Measurements from ENCODE around the gene GATD1. TPM values are rescaled to one million over a fixed set of nuclear protein-coding genes. Genes with fewer than 3 reads are reported as not detected.

Gene GATD1
- polyA plus RNA-seq, 4 donors, result 55.3 to 115 (median 84.8) TPM

- no peak for DNase-seq (ENCODE audit: low read depth in 4 of 4, low spot score in 2 of 4)
These were observed 36.3 kb upstream of the GATD1 start for GRCh38 chr11:813456-814096.

GRCh38 chr11:813072-813455 is 35.8 kb upstream of the GATD1 start:
- DNase-seq (ENCODE audit: low read depth in 4 of 4, low spot score in 2 of 4), result no peak

- no peak for DNase-seq (ENCODE audit: low read depth in 4 of 4, low spot score in 2 of 4)
These were observed 35.1 kb upstream of the GATD1 start for GRCh38 chr11:812390-812789.

- no peak for DNase-seq (ENCODE audit: low read depth in 4 of 4, low spot score in 2 of 4)
These were observed 34.4 kb upstream of the GATD1 start for GRCh38 chr11:811446-812245.

GRCh38 chr11:810040-810567 is 32.8 kb upstream of the GATD1 start:
- DNase-seq (ENCODE audit: low read depth in 4 of 4, low spot score in 2 of 4), result no peak

GRCh38 chr11:809287-810039 is 32.2 kb upstream of the GATD1 start, which contains the start of gene RPLP2:
TSS of gene RPLP2 (plus strand) at chr11:809967. CDS start at chr11:810235, 268 bp downstream.
- DNase-seq (ENCODE audit: low read depth in 4 of 4, low spot score in 2 of 4), result peak; percentile 97 to 99 (median 98)

- DNase-seq (ENCODE audit: low read depth in 4 of 4, low spot score in 2 of 4), result no peak
These were observed 31.4 kb upstream of the GATD1 start for GRCh38 chr11:808427-809286.

- no peak for DNase-seq (ENCODE audit: low read depth in 4 of 4, low spot score in 2 of 4)
These were observed 27.3 kb upstream of the GATD1 start for GRCh38 chr11:804599-804964.

- DNase-seq (ENCODE audit: low read depth in 4 of 4, low spot score in 2 of 4), result no peak
These were observed 26.7 kb upstream of the GATD1 start for GRCh38 chr11:803770-804598.

- no peak for DNase-seq (ENCODE audit: low read depth in 4 of 4, low spot score in 2 of 4)
These were observed 26.1 kb upstream of the GATD1 start for GRCh38 chr11:803467-803742.

- no peak for DNase-seq (ENCODE audit: low read depth in 4 of 4, low spot score in 2 of 4)
These were observed 25.6 kb upstream of the GATD1 start for GRCh38 chr11:802693-803466.

- DNase-seq (ENCODE audit: low read depth in 4 of 4, low spot score in 2 of 4), result no peak
These were observed 24.8 kb upstream of the GATD1 start for GRCh38 chr11:802018-802617.

GRCh38 chr11:801097-801780 is 24.0 kb upstream of the GATD1 start:
- DNase-seq (ENCODE audit: low read depth in 4 of 4, low spot score in 2 of 4), result no peak

- DNase-seq (ENCODE audit: low read depth in 4 of 4, low spot score in 2 of 4), result no peak
These were observed 23.2 kb upstream of the GATD1 start for GRCh38 chr11:800473-800872.

GRCh38 chr11:799641-800316 is 22.5 kb upstream of the GATD1 start:
- DNase-seq (ENCODE audit: low read depth in 4 of 4, low spot score in 2 of 4), result no peak

GRCh38 chr11:798093-798713 is 20.9 kb upstream of the GATD1 start, which contains the start of gene SLC25A22:
TSS of gene SLC25A22 (minus strand) at chr11:798281. CDS start at chr11:795006, 3,275 bp downstream.
- no peak for DNase-seq (ENCODE audit: low read depth in 4 of 4, low spot score in 2 of 4)

Measured in left renal cortex interstitium (tissue), 4 donors.